Ectodermal cell (in vitro differentiated cells): ENCODE measurements around the gene KLHL2.
A peak's percentile ranks its signal among the peaks of the same experiment; 100 is the strongest.

Source experiments
- H3K27ac ChIP-seq: 2 replicates; pipeline ENCODE4 v1.7.0; 2013; ENCODE audit warnings: mild to moderate bottlenecking, low read depth, low read length; ENCODE audit not compliant: insufficient read depth, poor library complexity, severe bottlenecking
- H3K27me3 ChIP-seq: 2 replicates; pipeline ENCODE4 v1.7.0; 2013; ENCODE audit warnings: mild to moderate bottlenecking, low read length; ENCODE audit not compliant: insufficient read depth, control insufficient read depth, poor library complexity, severe bottlenecking
- H3K36me3 ChIP-seq: one replicate; pipeline ENCODE4 v1.7.0; 2013; ENCODE audit warnings: low read length; ENCODE audit not compliant: control insufficient read depth, insufficient read depth
- H3K4me1 ChIP-seq: one replicate; pipeline ENCODE4 v1.7.0; 2013; ENCODE audit warnings: low read length; ENCODE audit not compliant: control insufficient read depth, insufficient read depth
- H3K4me3 ChIP-seq: 2 replicates; pipeline ENCODE4 v1.7.0; 2013; ENCODE audit warnings: low read depth, low read length, control low read depth; ENCODE audit not compliant: insufficient read depth
- H3K9me3 ChIP-seq: 2 replicates; pipeline ENCODE4 v1.7.0; 2013; ENCODE audit warnings: mild to moderate bottlenecking, low read length, moderate library complexity; ENCODE audit not compliant: control insufficient read depth
- WGBS, 2 experiments: methylation state at CpG; one replicate each; pipeline ENCODE4 v1.1.7; 2013; ENCODE audit warnings: missing lambda C conversion rate in 2 of 2; 5-methylcytosine and 5-hydroxymethylcytosine counted together

Gene KLHL2

GRCh38 chr4:165199286-165199685 lies 8.1 kb upstream of the KLHL2 start:
- H3K4me3 ChIP-seq: no peak overlapping the region
- H3K9me3 ChIP-seq: no peaks in the 10 kb centered on the region
- no peaks in the 10 kb centered on the region for H3K36me3 ChIP-seq
- H3K4me1 ChIP-seq: no peaks in the 10 kb centered on the region
- no peak overlapping the region for H3K27ac ChIP-seq
- H3K27me3 ChIP-seq: no peaks in the 10 kb centered on the region

- Histone ChIP-seq H3K36me3 (no peaks in the 10 kb centered on the region), H3K4me3 (no peak overlapping the region), H3K27ac (no peak overlapping the region), H3K4me1 (no peaks in the 10 kb centered on the region), H3K9me3 (no peaks in the 10 kb centered on the region), H3K27me3 (no peaks in the 10 kb centered on the region)
- WGBS, 2 experiments: 92 to 97% methylated on average over 2 of the region's 2 CpGs
These were observed 7.6 kb upstream of the KLHL2 start for GRCh38 chr4:165199722-165200121.

- no peak overlapping the region for H3K27ac ChIP-seq
- 76 to 100% methylated on average over 1 of the region's 1 CpG for WGBS, 2 experiments
- H3K27me3 ChIP-seq: peaks cover 6% of the 10 kb centered on the region
- H3K4me1 ChIP-seq: peaks cover 4% of the 10 kb centered on the region
- H3K36me3 ChIP-seq: no peaks in the 10 kb centered on the region
- H3K4me3 ChIP-seq: no peak overlapping the region
- no peaks in the 10 kb centered on the region for H3K9me3 ChIP-seq
These were observed 5.6 kb upstream of the KLHL2 start for GRCh38 chr4:165201806-165202205.

GRCh38 chr4:165203541-165204461 lies 3.6 kb upstream of the KLHL2 start:
- WGBS, 2 experiments: 90% methylated on average over 8 of the region's 8 CpGs
- H3K9me3 ChIP-seq: no peaks in the 10 kb centered on the region
- no peaks in the 10 kb centered on the region for H3K36me3 ChIP-seq
- no peak overlapping the region for H3K4me3 ChIP-seq
- H3K4me1 ChIP-seq: peaks cover 4% of the 10 kb centered on the region
- no peak overlapping the region for H3K27ac ChIP-seq
- peaks cover 17% of the 10 kb centered on the region for H3K27me3 ChIP-seq

GRCh38 chr4:165204462-165204830 lies 2.9 kb upstream of the KLHL2 start:
- no peak overlapping the region for H3K4me3 ChIP-seq
- peaks cover 23% of the 10 kb centered on the region for H3K27me3 ChIP-seq
- no peaks in the 10 kb centered on the region for H3K36me3 ChIP-seq
- H3K4me1 ChIP-seq: peaks cover 4% of the 10 kb centered on the region
- H3K9me3 ChIP-seq: no peaks in the 10 kb centered on the region
- WGBS, 2 experiments: 79 to 88% methylated on average over 1 of the region's 3 CpGs
- H3K27ac ChIP-seq: no peak overlapping the region

- no peak overlapping the region for H3K27ac ChIP-seq
These were observed 338 bp upstream of the KLHL2 start for GRCh38 chr4:165207016-165207430.

GRCh38 chr4:165208221-165208652 lies 876 bp downstream of the KLHL2 start:
- 14 to 16% methylated on average over 13 of the region's 13 CpGs for WGBS, 2 experiments
- H3K27ac ChIP-seq: no peak overlapping the region
- no peaks in the 10 kb centered on the region for H3K9me3 ChIP-seq
- H3K4me1 ChIP-seq: peaks cover 4% of the 10 kb centered on the region
- no peaks in the 10 kb centered on the region for H3K36me3 ChIP-seq
- peak overlapping the region; percentile 78 for H3K4me3 ChIP-seq
- peaks cover 23% of the 10 kb centered on the region for H3K27me3 ChIP-seq

More at GRCh38 chr4:165207016-165207430, 338 bp upstream of the KLHL2 start:
- Histone ChIP-seq H3K27me3 (peaks cover 23% of the 10 kb centered on the region), H3K9me3 (no peaks in the 10 kb centered on the region), H3K4me1 (peaks cover 4% of the 10 kb centered on the region), H3K4me3 (peak overlapping the region; percentile 78), H3K36me3 (no peaks in the 10 kb centered on the region)
- WGBS, 2 experiments: 1 to 2% methylated on average over 28 of the region's 28 CpGs

- H3K27ac ChIP-seq: no peak overlapping the region
- no peaks in the 10 kb centered on the region for H3K9me3 ChIP-seq
- H3K36me3 ChIP-seq: no peaks in the 10 kb centered on the region
- 77 to 80% methylated on average over 10 of the region's 10 CpGs for WGBS, 2 experiments
- H3K27me3 ChIP-seq: peaks cover 23% of the 10 kb centered on the region
- no peak overlapping the region for H3K4me3 ChIP-seq
- peaks cover 4% of the 10 kb centered on the region for H3K4me1 ChIP-seq
These were observed 1.5 kb downstream of the KLHL2 start for GRCh38 chr4:165208741-165209388.

- peaks cover 4% of the 10 kb centered on the region for H3K4me1 ChIP-seq
- no peak overlapping the region for H3K4me3 ChIP-seq
- H3K27me3 ChIP-seq: peaks cover 23% of the 10 kb centered on the region
- H3K36me3 ChIP-seq: no peaks in the 10 kb centered on the region
- WGBS, 2 experiments: 89 to 94% methylated on average over 5 of the region's 5 CpGs
- no peaks in the 10 kb centered on the region for H3K9me3 ChIP-seq
- no peak overlapping the region for H3K27ac ChIP-seq
These were observed 2.4 kb downstream of the KLHL2 start for GRCh38 chr4:165209796-165210195.

- H3K9me3 ChIP-seq: no peaks in the 10 kb centered on the region
- no peak overlapping the region for H3K27ac ChIP-seq
- WGBS, 2 experiments: 90 to 91% methylated on average over 1 of the region's 1 CpG
- H3K36me3 ChIP-seq: no peaks in the 10 kb centered on the region
- peaks cover 4% of the 10 kb centered on the region for H3K4me1 ChIP-seq
- H3K4me3 ChIP-seq: no peak overlapping the region
- peaks cover 23% of the 10 kb centered on the region for H3K27me3 ChIP-seq
These were observed 3.2 kb downstream of the KLHL2 start for GRCh38 chr4:165210566-165210965.
